ENCODE measurements around the gene CLDN6.
"Not testable (repeated sequence)": the region's sequence is repeated elsewhere in the genome, so short reads cannot be mapped to it uniquely, and the experiment has no call there.

The CLDN6 gene, protein sequence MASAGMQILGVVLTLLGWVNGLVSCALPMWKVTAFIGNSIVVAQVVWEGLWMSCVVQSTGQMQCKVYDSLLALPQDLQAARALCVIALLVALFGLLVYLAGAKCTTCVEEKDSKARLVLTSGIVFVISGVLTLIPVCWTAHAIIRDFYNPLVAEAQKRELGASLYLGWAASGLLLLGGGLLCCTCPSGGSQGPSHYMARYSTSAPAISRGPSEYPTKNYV

DNA sequence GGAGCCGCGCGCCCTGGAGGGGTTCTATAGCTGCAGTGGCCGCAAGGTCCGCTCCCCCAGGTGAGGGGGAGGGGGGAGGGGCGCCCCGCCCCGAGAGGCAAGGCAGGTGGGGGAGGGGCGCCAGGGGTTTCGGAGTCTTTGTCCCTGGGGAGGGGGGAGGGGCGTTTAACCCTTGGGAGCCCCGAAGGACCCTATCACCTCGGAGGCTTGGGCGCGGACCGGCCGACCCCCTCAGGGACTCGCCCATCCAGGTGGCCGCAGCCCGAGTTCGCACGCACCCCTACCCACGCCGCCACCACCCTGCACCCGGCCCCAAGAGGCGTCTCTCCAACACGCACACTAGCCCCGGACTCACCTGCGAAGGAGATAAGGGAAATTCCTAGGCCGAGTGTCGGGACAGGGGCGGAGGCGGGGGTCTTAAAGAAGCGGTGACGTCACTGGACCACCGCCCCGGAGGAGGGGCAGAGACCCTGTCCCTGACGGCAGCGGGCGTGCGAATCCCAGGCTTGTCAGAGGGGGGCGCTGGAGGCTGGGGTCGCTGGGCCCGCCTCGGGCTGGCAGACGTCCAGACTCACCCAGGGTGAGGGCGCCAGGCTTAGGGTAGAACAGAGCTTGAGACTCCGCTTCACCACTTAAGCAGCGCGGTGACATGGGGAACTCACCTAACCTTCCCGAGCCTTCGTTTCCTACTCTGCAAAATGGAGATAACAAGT, at the start of gene CLDN6:
TSS of gene CLDN6 (minus strand) at position 390 of the 713 bp plus-strand sequence. CDS start 2,162 bp downstream, outside the sequence.
- no peak for DNase-seq (ENCODE audit: low spot score)

- no peak for DNase-seq (ENCODE audit: low spot score)
Measured at GRCh38 chr16:3066440-3066748, 48.4 kb upstream of the CLDN6 start.

GRCh38 chr16:3065742-3066439, 47.9 kb upstream of the CLDN6 start:
- no peak for DNase-seq (ENCODE audit: low spot score)

- no peak for DNase-seq (ENCODE audit: low spot score)
Measured at GRCh38 chr16:3065069-3065741, 47.2 kb upstream of the CLDN6 start, which contains the start of gene IL32. Gene IL32, plus strand, starts transcription at chr16:3065640. Its CDS starts 172 bp downstream, at chr16:3065812.

- no peak for DNase-seq (ENCODE audit: low spot score)
Measured at GRCh38 chr16:3063625-3064386, 45.8 kb upstream of the CLDN6 start.

- no peak for DNase-seq (ENCODE audit: low spot score)
Measured at GRCh38 chr16:3062553-3062952, 44.6 kb upstream of the CLDN6 start.

- DNase-seq (ENCODE audit: low spot score) = no peak
Measured at GRCh38 chr16:3060339-3061127, 42.5 kb upstream of the CLDN6 start.

GRCh38 chr16:3059723-3060242, 41.8 kb upstream of the CLDN6 start:
- DNase-seq (ENCODE audit: low spot score) = no peak

DNA sequence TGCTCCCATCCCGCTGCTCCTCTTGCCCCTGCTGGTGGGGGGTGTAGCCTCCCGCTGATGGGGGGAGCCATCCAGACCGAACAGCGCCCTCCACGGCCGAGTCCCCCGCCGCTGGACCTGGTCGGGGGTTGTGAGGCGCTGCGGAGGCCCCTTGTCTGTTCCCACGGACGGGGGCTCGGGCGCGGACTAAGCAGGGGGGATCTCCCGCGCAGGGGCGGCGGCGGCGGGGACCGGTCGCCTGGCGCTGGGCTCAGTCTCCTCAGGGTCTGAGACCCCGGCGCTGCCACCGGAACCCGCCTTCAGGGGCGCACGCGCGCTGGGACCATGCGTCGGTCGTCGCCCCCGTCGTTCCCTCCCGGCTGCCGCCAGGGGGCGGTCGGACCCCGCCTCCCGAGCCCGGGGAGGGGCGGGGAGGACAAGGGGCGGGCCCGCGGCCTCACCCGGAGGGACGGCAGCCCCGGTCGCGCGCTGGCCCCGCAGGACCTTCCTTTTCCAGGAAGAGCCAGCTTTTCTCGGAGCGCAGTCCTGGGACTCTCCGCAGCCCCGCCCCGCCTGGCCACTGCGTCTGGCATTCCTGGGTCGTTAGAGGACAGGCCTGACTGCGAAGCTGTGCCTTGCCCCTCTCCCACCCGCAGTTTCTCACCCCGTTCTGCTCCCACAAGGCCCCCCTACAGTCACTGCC, 41.2 kb upstream of the CLDN6 start:
- peak; percentile 71 for DNase-seq (ENCODE audit: low spot score)

DNA sequence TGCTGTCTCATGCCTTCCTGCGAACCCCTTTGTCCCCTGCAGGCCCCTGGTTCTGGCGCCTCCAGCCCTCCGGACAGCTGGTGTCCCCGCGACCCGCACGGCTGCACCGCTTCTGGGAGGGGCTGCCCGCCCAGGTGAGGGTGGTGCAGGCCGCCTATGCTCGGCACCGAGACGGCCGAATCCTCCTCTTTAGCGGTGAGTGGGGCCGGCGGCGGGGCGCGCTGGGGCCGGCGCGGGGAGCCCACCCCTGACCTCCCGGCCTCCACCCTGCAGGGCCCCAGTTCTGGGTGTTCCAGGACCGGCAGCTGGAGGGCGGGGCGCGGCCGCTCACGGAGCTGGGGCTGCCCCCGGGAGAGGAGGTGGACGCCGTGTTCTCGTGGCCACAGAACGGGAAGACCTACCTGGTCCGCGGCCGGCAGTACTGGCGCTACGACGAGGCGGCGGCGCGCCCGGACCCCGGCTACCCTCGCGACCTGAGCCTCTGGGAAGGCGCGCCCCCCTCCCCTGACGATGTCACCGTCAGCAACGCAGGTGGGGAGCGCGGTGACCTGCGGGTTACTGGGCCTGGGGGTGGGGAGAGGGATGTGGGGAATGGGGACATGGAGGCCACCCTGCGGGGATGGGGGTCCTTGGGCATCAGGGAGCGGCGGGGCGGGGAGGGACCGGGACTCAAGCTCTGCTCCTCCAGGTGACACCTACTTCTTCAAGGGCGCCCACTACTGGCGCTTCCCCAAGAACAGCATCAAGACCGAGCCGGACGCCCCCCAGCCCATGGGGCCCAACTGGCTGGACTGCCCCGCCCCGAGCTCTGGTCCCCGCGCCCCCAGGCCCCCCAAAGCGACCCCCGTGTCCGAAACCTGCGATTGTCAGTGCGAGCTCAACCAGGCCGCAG, 40.4 kb upstream of the CLDN6 start:
- DNase-seq (ENCODE audit: low spot score) = peak; percentile 22

GRCh38 chr16:3057181-3058138, 39.5 kb upstream of the CLDN6 start:
- DNase-seq (ENCODE audit: low spot score) = no peak

- DNase-seq (ENCODE audit: low spot score) = no peak
Measured at GRCh38 chr16:3056336-3057180, 38.6 kb upstream of the CLDN6 start.

- peak; percentile 18 for DNase-seq (ENCODE audit: low spot score)
Measured at GRCh38 chr16:3055734-3056115, 37.7 kb upstream of the CLDN6 start.

DNA sequence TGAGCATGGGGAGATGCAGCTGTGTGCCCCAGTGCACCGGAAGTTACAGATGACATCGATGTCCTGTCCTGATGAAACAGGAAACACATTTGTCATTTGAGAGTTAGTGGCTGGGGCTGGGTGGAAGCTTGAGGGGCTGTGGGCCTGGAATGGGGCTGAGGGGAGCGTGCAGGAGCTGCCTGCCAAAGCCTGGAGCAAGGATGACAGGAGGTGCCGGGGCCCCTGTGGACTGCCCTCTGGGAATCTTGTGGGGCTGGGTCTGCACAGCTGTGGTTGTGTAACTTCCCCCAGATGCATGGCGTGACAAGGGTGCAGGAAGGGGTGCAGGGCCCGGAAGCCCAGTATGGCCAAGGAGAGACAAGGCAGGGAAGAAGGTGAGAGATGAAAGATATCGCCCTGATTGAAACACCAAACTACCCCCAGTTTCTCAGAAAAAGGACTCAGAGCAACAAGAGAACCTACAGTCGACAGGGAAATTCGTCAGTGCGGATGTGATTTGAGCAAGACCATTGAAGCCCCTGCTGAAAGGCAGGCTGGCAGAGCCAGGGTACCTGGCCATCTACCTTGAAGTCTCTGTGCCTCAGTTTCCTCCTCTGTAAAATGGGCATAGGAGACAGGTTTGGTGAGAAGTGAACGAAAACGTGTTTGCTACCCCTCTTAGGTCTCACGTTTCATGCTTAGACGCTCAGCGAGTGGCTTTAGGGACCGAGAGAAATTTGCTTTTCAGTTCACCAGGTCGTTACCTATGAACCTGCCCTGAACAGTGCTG, 37.2 kb upstream of the CLDN6 start:
- DNase-seq (ENCODE audit: low spot score) = no peak

DNA sequence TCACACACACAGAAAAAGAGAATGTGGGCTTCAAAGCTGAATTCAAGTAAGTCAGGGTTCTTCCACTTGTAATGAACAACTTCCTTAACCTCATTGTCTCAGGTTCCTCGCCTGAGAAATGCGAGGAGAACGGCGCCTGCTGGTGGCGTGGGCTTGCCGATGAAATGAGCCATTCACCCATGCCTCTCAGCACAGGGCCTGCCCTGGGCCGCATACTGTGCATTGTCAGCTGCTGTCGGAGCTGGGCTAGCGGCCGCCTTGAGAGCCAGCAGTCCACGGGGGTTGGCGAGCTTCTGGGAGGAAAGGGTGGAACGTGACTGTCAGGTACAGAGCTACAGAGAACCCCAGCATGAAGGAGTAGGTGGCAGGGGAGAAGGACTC, 35.3 kb upstream of the CLDN6 start:
- not testable (repeated sequence) for DNase-seq (ENCODE audit: low spot score)

Data from globus pallidus (tissue), 1 donor.